ENCODE measurements around the gene IFNA6. TPM values are rescaled to one million over a fixed set of nuclear protein-coding genes. Genes with fewer than 3 reads are reported as not detected.
"Not testable (repeated sequence)": the region's sequence is repeated elsewhere in the genome, so short reads cannot be mapped to it uniquely, and the experiment has no call there.

IFNA6 gene
- not detected in 2 replicates for total RNA-seq (2014; rRNA removed; shearing (Covaris generic); ENCODE audit: low replicate concordance)

- DNase-seq (ENCODE audit: low read depth) = no peak
- in situ Hi-C loops (cut with HindIII; ENCODE audit: low pct_unique_long_range_greater_than_20kb, low sequenced_read_pairs) = no loop called here
Observed at GRCh38 chr9:21350787-21351186, at the start of gene IFNA6. Gene IFNA6 (minus strand): TSS chr9:21350887. CDS start chr9:21350887, 0 bp downstream.

DNA sequence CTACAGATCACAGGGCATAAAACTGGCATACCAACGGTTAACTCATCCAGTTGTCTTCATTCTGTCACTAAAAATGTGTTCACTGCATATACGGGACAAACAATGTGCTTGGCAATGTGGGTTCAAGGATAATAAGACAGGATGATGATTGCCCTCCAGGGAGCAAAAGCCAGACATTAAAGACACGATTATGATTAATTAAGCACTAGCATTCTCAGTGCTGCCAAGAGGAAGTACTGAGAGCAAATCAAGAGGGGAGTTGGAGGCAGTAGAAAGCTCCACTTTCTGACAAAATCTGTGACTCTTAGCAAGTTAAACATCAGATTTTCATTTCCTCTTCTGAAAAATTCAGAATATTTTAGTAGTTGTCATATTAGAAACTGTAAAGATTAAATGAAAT is 49.3 kb upstream of the IFNA6 start:
- no peak for DNase-seq (ENCODE audit: low read depth)
- in situ Hi-C loops (cut with HindIII; ENCODE audit: low pct_unique_long_range_greater_than_20kb, low sequenced_read_pairs) = no loop called here

- DNase-seq (ENCODE audit: low read depth) = no peak
- in situ Hi-C loops (cut with HindIII; ENCODE audit: low pct_unique_long_range_greater_than_20kb, low sequenced_read_pairs) = no loop called here
Observed at GRCh38 chr9:21398955-21399489, 48.3 kb upstream of the IFNA6 start.

- in situ Hi-C loops (cut with HindIII; ENCODE audit: low pct_unique_long_range_greater_than_20kb, low sequenced_read_pairs) = no loop called here
- peak; percentile 47 for DNase-seq (ENCODE audit: low read depth)
Observed at GRCh38 chr9:21395778-21396717, 45.4 kb upstream of the IFNA6 start.

DNA sequence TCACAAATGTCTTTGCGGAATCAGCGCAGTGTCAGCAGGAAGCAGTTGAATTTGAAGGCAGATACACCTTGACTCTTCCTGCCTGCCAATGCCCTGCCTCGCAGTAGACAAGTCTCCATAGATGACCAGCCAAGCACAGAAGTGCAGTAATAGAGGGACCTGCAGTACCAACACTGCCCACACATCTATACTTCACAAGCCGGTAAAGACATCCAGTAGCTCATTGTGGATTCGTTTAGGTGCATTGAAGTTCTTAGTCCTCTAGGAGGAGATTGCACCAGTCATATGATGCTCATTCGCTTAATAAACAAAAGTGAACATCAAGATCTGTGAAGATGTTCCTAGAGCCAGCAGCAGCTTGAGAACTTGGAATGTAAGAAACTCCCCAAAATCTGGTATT is 41.6 kb upstream of the IFNA6 start:
- in situ Hi-C loops (cut with HindIII; ENCODE audit: low pct_unique_long_range_greater_than_20kb, low sequenced_read_pairs) = no loop called here
- DNase-seq (ENCODE audit: low read depth) = peak; percentile 55

GRCh38 chr9:21385131-21385670 is 34.5 kb upstream of the IFNA6 start, which contains the start of gene IFNA2:
Gene IFNA2 (minus strand): TSS chr9:21385398. CDS start chr9:21385329, 69 bp downstream.
- in situ Hi-C loops (cut with HindIII; ENCODE audit: low pct_unique_long_range_greater_than_20kb, low sequenced_read_pairs) = no loop called here

DNA sequence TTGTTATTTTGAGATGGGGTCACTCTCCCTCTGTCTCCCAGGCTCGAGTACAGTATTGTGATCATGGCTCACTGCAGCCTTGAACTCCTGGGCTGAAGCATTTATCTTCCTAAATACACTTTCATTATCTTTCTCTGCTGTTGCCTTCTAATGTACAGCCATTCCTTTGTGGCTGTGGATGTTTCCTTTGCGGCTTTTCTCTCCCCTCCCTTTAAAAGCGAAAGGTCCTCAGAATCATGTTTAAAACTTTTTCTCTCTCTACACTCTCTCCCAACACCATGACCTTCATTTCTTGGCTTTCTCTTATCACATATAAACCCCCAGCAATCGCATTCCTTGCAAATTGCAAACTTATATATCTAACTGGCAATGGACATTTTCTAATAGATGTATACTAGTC is 32.9 kb upstream of the IFNA6 start:
- no peak for DNase-seq (ENCODE audit: low read depth)
- in situ Hi-C loops (cut with HindIII; ENCODE audit: low pct_unique_long_range_greater_than_20kb, low sequenced_read_pairs) = no loop called here

More at GRCh38 chr9:21385131-21385670, 34.5 kb upstream of the IFNA6 start, which contains the start of gene IFNA2:
- DNase-seq (ENCODE audit: low read depth) = no peak

DNA sequence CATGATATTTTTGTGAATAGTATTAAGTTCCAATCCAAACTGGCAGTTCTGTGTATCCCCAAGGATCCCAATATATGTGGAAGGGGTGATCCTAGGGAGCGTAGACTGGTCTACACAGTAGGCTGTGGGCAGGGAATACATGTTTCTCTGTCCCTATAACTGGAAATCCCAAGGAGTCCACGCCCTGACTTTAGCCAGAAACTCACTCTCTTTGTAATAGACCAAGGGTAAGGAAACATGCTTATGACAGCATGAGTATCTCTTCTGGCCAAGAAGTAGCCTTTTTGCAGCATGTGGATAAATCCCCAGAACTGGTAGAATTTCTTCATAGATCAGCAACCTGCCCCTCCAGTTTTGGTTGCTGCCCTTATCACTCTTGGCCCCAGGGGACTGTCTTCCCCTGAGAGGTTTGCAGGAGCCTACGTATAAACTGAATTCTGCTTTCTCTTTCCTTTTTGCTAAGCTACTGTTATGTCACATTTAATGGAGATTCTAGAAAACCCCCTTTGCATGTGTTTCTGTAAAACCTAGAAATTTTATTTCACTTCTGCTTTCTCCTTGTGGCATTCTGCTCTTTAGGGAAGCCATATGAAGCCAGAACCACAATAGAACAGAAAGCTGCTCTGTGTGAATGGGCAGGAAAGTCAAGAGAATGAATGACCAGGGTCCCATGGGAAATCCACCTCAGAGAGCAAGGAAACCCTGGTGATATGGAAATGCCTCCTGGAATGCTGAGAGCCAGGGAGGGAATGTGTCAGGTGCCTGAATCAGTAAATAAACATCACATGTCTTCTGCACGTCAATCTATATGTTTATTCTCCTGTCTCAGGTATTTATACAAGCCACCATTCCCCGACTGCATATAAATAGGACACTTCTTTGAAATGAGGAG is 31.0 kb upstream of the IFNA6 start:
- in situ Hi-C loops (cut with HindIII; ENCODE audit: low pct_unique_long_range_greater_than_20kb, low sequenced_read_pairs) = no loop called here
- peak; percentile 43 for DNase-seq (ENCODE audit: low read depth)

- in situ Hi-C loops (cut with HindIII; ENCODE audit: low pct_unique_long_range_greater_than_20kb, low sequenced_read_pairs); DNase-seq (ENCODE audit: low read depth): not testable (repeated sequence)
Observed at GRCh38 chr9:21371467-21371866, 20.8 kb upstream of the IFNA6 start.

DNA sequence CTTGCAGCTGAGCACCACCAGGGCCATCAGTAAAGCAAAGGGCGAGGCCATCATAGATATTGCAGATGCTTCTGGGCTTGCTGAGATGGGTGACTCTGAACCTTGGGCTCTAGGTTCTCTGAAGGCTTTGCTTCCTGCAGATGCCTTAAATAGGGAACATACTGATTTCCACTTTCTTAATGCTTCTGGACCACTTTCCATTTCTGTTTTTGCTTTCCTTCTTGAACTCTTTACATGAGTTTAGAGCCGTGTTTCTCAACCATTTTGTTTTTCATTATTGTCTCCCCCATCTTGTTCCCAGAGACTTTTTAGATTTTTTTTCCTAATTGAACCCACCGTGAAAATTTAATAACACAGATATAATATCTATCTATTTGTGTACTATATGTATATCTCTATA is 17.3 kb upstream of the IFNA6 start, which contains the start of gene IFNA13:
IFNA13 (minus strand) TSS at position 101 of the 400 bp plus-strand sequence; CDS start at position 54, 47 bp downstream.
- no peak for DNase-seq (ENCODE audit: low read depth)
- in situ Hi-C loops (cut with HindIII; ENCODE audit: low pct_unique_long_range_greater_than_20kb, low sequenced_read_pairs) = no loop called here

DNA sequence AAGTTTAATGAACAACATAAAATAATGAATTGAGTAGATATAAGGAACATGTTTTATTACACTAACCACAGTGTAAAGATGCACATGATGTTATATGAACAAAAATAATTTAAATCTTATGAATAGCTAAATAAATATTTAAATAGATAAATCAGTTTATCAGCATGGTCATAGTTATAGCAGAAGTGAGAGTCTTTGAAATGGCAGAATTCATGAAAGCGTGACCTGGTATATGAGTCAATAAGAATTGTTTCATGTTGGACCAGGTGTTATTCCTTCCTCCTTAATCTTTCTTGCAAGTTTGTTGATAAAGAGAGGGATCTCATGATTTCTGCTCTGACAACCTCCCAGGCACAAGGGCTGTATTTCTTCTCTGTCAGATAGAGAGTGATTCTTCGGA is 16.5 kb upstream of the IFNA6 start:
- in situ Hi-C loops (cut with HindIII; ENCODE audit: low pct_unique_long_range_greater_than_20kb, low sequenced_read_pairs); DNase-seq (ENCODE audit: low read depth): not testable (repeated sequence)

- no peak for DNase-seq (ENCODE audit: low read depth)
- in situ Hi-C loops (cut with HindIII; ENCODE audit: low pct_unique_long_range_greater_than_20kb, low sequenced_read_pairs) = no loop called here
Observed at GRCh38 chr9:21362287-21362686, 11.6 kb upstream of the IFNA6 start.

- in situ Hi-C loops (cut with HindIII; ENCODE audit: low pct_unique_long_range_greater_than_20kb, low sequenced_read_pairs) = no loop called here
- no peak for DNase-seq (ENCODE audit: low read depth)
Observed at GRCh38 chr9:21357479-21358460, 7.1 kb upstream of the IFNA6 start.

DNA sequence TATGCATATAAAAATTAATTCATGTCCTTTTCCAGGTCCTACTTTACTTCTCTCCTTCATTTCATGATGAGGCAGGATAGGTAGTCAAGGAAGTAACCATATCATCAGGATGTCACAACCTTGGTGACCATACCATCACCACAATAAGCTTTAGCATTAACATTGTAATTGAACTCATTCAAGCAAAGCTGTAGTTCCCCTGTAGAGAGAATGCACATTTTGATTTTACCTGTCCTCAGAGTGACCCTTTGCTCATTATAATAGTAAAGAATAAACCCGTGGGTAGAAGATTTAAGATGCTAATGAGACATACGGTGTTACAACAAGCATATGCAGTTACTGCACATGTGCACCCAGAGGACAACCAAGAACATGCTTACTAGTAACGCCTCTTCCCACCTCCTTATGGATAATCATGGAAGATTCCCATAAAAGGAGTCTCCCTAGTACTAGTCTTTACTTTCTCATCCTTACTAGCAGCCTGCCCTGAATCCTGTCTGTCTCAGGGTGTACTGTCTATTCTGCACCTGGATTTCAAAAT is 2.2 kb downstream of the IFNA6 start:
- no peak for DNase-seq (ENCODE audit: low read depth)
- in situ Hi-C loops (cut with HindIII; ENCODE audit: low pct_unique_long_range_greater_than_20kb, low sequenced_read_pairs) = loop anchor here (25.0 kb wide), 1 partner anchor 214 kb away; no protein-coding TSS in a partner anchor

DNA sequence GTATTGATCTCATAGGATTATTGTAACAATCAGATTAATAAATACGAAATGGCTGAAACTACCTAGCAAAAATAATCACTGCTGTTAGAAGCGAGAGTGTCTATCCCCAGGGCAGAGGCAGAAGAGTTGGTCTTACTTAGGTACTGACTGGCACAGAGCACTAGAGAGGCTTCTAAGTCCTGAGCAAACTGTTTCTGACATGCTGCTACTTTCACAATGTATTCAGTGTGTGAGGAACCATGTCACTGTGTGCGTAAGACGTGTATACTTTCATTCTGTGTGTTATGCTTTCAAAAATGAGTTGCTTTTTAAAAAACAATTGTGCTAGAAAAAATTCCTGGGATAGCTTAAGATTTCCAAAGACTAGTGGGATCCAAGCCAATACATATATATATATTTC is 10.0 kb downstream of the IFNA6 start:
- in situ Hi-C loops (cut with HindIII; ENCODE audit: low pct_unique_long_range_greater_than_20kb, low sequenced_read_pairs) = loop anchor here (25.0 kb wide), 1 partner anchor 222 kb away; no protein-coding TSS in a partner anchor
- no peak for DNase-seq (ENCODE audit: low read depth)

GRCh38 chr9:21336457-21336856 is 14.2 kb downstream of the IFNA6 start:
- in situ Hi-C loops (cut with HindIII; ENCODE audit: low pct_unique_long_range_greater_than_20kb, low sequenced_read_pairs) = loop anchor here (10.0 to 25.0 kb wide), 2 partner anchors 226 to 448 kb away; no protein-coding TSS in a partner anchor

More at GRCh38 chr9:21336457-21336856, 14.2 kb downstream of the IFNA6 start:
- no peak for DNase-seq (ENCODE audit: low read depth)
